Dendritic cell treated with granulocyte-macrophage colony-stimulating factor and Interleukin-4, amounts not matched to agents 40 ng/mL and 50 ng/mL, for 4 days (primary cell): ENCODE measurements around the gene KIF12.

Experiments
- H3K27ac Mint-ChIP-seq: one replicate; pipeline ENCODE4 v1.8.0; 2022; ENCODE audit warnings: mild to moderate bottlenecking, mixed read lengths
- H3K27me3 Mint-ChIP-seq: one replicate; pipeline ENCODE4 v1.8.0; 2022; ENCODE audit warnings: mild to moderate bottlenecking, mixed read lengths
- H3K36me3 Mint-ChIP-seq: one replicate; pipeline ENCODE4 v1.8.0; 2022; ENCODE audit warnings: low read depth, mixed read lengths
- H3K4me1 Mint-ChIP-seq: one replicate; pipeline ENCODE4 v1.8.0; 2022; ENCODE audit warnings: low read depth, mixed read lengths
- H3K4me3 Mint-ChIP-seq: one replicate; pipeline ENCODE4 v1.8.0; 2022; ENCODE audit warnings: mild to moderate bottlenecking, moderate library complexity, mixed read lengths
- H3K9me3 Mint-ChIP-seq: one replicate; pipeline ENCODE4 v1.8.0; 2022; ENCODE audit warnings: mixed read lengths
- intact Hi-C: fragments of 100-400 bp; cut with micrococcal nuclease; formaldehyde crosslinking; loops from one replicate; pipeline ENCODE4 v1.15.0; 2022

The KIF12 gene

DNA sequence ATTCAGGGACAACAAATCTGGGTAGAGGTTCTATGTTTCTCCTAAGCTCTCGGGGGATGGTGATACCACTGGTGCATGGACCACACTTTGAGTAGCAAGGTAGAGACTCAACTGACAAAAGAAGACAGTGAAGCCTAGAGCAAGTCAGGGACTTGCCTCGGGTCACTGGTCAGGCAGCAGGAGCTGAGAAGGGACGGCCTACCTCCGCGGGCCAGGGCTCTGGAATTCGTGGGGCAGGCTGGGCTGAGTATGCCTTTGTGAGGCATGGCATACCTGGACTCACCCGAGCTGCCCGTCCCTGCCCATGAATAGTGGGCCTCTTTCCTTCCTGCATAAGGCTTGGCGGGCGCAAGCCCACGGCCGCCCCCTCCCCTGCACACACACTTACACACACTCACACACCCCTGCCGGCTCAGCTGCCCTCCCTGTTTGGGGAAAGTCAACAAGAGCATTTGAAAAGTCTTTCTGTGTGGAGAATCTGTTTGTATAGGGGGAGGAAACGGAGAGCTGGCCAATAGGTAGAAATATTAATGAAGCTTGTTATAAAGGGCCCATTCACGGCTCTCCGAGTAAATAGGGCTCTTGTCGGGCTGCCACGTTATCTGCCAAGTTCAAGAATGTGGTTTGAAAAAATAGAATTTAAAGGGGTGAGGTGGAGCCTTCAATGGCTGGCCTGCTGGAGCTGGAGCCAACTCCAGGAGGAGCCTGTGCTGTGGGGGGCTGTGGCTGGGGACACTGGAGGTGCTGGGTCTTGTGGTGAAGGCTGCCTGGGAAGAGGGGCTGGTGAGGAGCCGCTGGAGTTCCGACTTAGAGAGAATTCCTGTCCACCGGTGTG is 19.1 kb upstream of the KIF12 start:
- Mint-ChIP-seq H3K9me3 (no peaks in the 10 kb centered on the region), H3K27ac (no peak overlapping the region), H3K4me1 (no peaks in the 10 kb centered on the region), H3K36me3 (no peaks in the 10 kb centered on the region), H3K27me3 (peaks cover 13% of the 10 kb centered on the region), H3K4me3 (no peak overlapping the region)
- intact Hi-C loops, result no loop called here

DNA sequence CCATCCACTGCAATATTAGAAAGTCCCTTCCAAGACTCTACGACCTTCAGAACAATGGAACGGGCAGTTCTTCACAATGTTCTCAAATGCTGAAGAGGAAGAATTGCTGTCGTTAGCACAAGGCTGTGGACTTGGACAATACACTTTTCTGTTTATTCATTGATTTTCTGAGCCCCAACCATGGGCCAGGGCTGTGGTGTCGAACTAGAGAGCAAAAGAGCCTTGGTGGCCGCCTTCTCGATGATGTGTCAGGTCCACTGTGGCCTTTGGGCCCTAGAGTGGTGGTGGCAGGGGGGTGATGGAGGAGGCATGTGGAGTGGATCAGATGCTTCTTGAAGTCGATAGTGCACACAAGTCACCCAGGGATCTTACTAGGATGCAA is 18.5 kb upstream of the KIF12 start:
- intact Hi-C loops, result no loop called here
- Mint-ChIP-seq H3K27ac (no peak overlapping the region), H3K27me3 (peaks cover 15% of the 10 kb centered on the region), H3K4me1 (no peaks in the 10 kb centered on the region), H3K9me3 (no peaks in the 10 kb centered on the region), H3K36me3 (no peaks in the 10 kb centered on the region), H3K4me3 (no peak overlapping the region)

- Mint-ChIP-seq H3K9me3 (no peaks in the 10 kb centered on the region), H3K27ac (no peak overlapping the region), H3K27me3 (peaks cover 16% of the 10 kb centered on the region), H3K36me3 (no peaks in the 10 kb centered on the region), H3K4me1 (no peaks in the 10 kb centered on the region), H3K4me3 (no peak overlapping the region)
- intact Hi-C loops, result no loop called here
Observed at GRCh38 chr9:114116126-114116747, 17.1 kb upstream of the KIF12 start.

DNA sequence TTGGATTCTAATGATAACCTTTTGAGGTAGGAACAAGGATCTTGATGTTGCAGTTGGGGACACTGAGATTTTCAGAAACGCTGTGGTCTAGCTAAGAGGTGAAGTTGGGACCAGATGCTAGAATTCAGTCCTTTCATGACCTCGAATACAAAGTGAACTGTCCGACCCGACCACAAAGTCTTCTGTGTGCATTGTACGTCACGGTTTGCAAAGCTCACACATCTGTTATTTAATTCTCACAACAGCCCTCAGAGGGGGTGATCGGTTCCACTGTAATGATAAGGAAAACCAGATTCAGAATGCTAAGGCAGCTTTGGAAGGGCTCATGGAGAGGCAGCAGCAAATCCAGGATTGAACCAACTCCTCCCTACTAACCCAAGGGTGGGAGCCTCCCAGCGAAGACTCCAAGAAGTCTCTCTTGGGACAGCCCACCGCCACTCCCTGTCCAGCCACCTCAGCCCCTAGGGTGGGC is 16.6 kb upstream of the KIF12 start:
- Mint-ChIP-seq H3K9me3 (no peaks in the 10 kb centered on the region), H3K36me3 (no peaks in the 10 kb centered on the region), H3K27me3 (peaks cover 17% of the 10 kb centered on the region), H3K4me1 (no peaks in the 10 kb centered on the region), H3K4me3 (no peak overlapping the region), H3K27ac (no peak overlapping the region)
- intact Hi-C loops, result no loop called here

- no peaks in the 10 kb centered on the region for H3K36me3 Mint-ChIP-seq
Observed at GRCh38 chr9:114114364-114114763, 15.3 kb upstream of the KIF12 start.

GRCh38 chr9:114112778-114113584 is 13.9 kb upstream of the KIF12 start:
- H3K4me1 Mint-ChIP-seq, result no peaks in the 10 kb centered on the region
- H3K4me3 Mint-ChIP-seq, result no peak overlapping the region
- no peaks in the 10 kb centered on the region for H3K36me3 Mint-ChIP-seq
- no peaks in the 10 kb centered on the region for H3K9me3 Mint-ChIP-seq
- intact Hi-C loops, result no loop called here
- H3K27me3 Mint-ChIP-seq, result peaks cover 11% of the 10 kb centered on the region
- no peak overlapping the region for H3K27ac Mint-ChIP-seq

More at GRCh38 chr9:114114364-114114763, 15.3 kb upstream of the KIF12 start:
- Mint-ChIP-seq H3K27me3 (peaks cover 16% of the 10 kb centered on the region), H3K4me1 (no peaks in the 10 kb centered on the region), H3K9me3 (no peaks in the 10 kb centered on the region), H3K4me3 (no peak overlapping the region), H3K27ac (no peak overlapping the region)
- intact Hi-C loops, result no loop called here

GRCh38 chr9:114112325-114112724 is 13.2 kb upstream of the KIF12 start:
- H3K27me3 Mint-ChIP-seq, result peaks cover 13% of the 10 kb centered on the region
- H3K27ac Mint-ChIP-seq, result no peak overlapping the region
- H3K4me3 Mint-ChIP-seq, result no peak overlapping the region
- intact Hi-C loops, result no loop called here
- H3K36me3 Mint-ChIP-seq, result no peaks in the 10 kb centered on the region
- H3K9me3 Mint-ChIP-seq, result no peaks in the 10 kb centered on the region
- H3K4me1 Mint-ChIP-seq, result no peaks in the 10 kb centered on the region

GRCh38 chr9:114110180-114110579 is 11.1 kb upstream of the KIF12 start:
- H3K4me3 Mint-ChIP-seq, result no peak overlapping the region
- intact Hi-C loops, result no loop called here
- H3K27ac Mint-ChIP-seq, result no peak overlapping the region
- no peaks in the 10 kb centered on the region for H3K9me3 Mint-ChIP-seq
- H3K4me1 Mint-ChIP-seq, result no peaks in the 10 kb centered on the region
- H3K27me3 Mint-ChIP-seq, result peaks cover 17% of the 10 kb centered on the region
- no peaks in the 10 kb centered on the region for H3K36me3 Mint-ChIP-seq

DNA sequence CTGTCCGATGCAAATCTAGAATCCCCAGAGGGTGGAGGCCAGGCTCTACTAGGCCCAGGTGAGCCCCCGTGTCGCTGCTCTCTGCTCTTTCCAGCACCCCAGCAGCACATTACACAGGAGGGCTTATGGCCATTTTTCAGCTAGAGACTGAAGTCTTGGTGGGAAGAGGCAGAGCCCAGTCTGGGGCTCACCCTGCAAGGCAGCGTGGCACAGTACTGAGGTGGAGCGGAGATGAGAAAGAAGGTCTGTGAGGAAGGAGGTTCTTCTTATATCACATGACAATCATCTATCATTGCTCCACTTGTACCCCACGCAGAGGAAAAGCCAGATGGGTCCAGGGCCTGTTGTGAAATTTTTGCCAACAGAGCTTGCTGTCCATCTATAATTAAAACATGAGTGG is 10.0 kb upstream of the KIF12 start:
- intact Hi-C loops, result loop anchor here (2.0 kb wide), 1 partner anchor 182 kb away; no protein-coding TSS in a partner anchor
- H3K9me3 Mint-ChIP-seq, result no peaks in the 10 kb centered on the region
- H3K4me1 Mint-ChIP-seq, result no peaks in the 10 kb centered on the region
- H3K4me3 Mint-ChIP-seq, result no peak overlapping the region
- peaks cover 20% of the 10 kb centered on the region for H3K27me3 Mint-ChIP-seq
- no peak overlapping the region for H3K27ac Mint-ChIP-seq
- H3K36me3 Mint-ChIP-seq, result no peaks in the 10 kb centered on the region

DNA sequence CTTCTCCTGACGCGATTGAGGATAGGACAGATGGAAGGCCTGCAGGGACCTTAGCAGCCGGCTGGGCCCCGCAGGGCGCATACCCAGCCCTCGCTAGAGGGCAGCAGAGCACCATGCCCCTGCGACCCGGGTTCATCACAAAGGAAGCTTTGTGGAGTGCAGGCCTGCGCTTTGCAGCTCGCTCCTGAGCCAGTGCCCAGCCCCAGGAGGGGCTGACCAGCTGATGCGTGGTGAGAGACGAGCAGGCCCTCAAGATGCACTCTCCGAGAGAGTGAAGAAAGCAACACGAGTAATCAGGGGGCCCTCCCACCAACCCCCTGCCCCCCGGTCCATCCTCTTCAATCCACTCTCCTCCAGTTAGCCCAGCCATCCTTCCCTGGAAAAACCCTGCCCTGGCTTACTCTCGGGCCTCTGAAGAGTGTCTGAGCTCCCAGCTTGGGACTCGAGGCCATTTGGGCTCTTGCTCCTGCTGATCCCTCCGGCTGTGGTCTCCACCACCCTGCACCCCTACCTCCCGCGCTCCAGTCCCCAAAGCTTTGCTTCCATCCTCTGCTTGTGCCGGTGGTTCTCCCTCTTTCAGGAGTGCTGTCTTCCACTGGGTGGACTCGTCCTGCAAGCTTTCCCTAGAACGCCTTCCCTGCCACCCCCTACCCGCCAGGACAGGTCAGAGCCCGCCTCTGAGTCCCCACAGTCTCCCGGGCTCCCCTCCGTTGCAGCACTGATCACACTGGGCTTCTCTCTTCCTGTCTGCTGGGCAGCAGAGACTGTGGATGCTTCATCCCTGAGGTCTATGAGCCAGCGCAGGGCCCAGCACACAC is 9.1 kb upstream of the KIF12 start:
- Mint-ChIP-seq H3K36me3 (no peaks in the 10 kb centered on the region), H3K27ac (no peak overlapping the region), H3K9me3 (no peaks in the 10 kb centered on the region), H3K4me1 (no peaks in the 10 kb centered on the region), H3K27me3 (peaks cover 20% of the 10 kb centered on the region), H3K4me3 (no peak overlapping the region)
- intact Hi-C loops, result loop anchor here (2.0 kb wide), 1 partner anchor 183 kb away; no protein-coding TSS in a partner anchor

GRCh38 chr9:114107286-114108001 is 8.4 kb upstream of the KIF12 start:
- intact Hi-C loops, result loop anchor here (2.0 kb wide), 1 partner anchor 183 kb away; no protein-coding TSS in a partner anchor
- H3K4me3 Mint-ChIP-seq, result no peak overlapping the region
- H3K9me3 Mint-ChIP-seq, result no peaks in the 10 kb centered on the region
- H3K27me3 Mint-ChIP-seq, result peaks cover 23% of the 10 kb centered on the region
- H3K4me1 Mint-ChIP-seq, result no peaks in the 10 kb centered on the region
- no peaks in the 10 kb centered on the region for H3K36me3 Mint-ChIP-seq
- no peak overlapping the region for H3K27ac Mint-ChIP-seq

GRCh38 chr9:114105236-114105635 is 6.1 kb upstream of the KIF12 start:
- H3K4me3 Mint-ChIP-seq, result no peak overlapping the region
- H3K27ac Mint-ChIP-seq, result no peak overlapping the region
- no peaks in the 10 kb centered on the region for H3K36me3 Mint-ChIP-seq
- H3K27me3 Mint-ChIP-seq, result peaks cover 27% of the 10 kb centered on the region
- H3K9me3 Mint-ChIP-seq, result peaks cover 9% of the 10 kb centered on the region
- no peaks in the 10 kb centered on the region for H3K4me1 Mint-ChIP-seq
- intact Hi-C loops, result no loop called here

DNA sequence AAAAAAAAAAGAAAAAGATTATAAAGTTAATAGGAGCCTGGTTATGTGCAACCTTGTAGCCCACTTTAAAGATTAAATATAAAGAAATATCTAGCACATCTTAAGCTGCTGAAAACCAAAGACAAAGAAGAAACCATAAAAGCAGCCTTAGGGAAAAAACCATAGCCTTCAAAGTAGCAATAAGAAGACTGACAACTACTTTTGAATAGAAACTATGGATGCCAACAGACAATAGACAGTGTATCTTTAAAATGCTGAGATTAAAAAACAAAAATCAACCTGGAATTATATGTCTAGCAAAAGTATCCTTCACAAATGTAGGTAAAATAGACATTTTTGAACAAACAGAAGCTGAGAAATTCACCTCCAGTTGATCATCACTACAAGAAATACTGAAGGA is 3.4 kb upstream of the KIF12 start:
- Mint-ChIP-seq H3K9me3 (peaks cover 9% of the 10 kb centered on the region), H3K27me3 (peaks cover 40% of the 10 kb centered on the region), H3K27ac (no peak overlapping the region), H3K4me1 (no peaks in the 10 kb centered on the region), H3K36me3 (no peaks in the 10 kb centered on the region), H3K4me3 (no peak overlapping the region)
- intact Hi-C loops, result no loop called here
